ENCODE data around the gene ARF1.
"Not testable (repeated sequence)": the region's sequence is repeated elsewhere in the genome, so short reads cannot be mapped to it uniquely, and the experiment has no call there.

Gene ARF1

DNA sequence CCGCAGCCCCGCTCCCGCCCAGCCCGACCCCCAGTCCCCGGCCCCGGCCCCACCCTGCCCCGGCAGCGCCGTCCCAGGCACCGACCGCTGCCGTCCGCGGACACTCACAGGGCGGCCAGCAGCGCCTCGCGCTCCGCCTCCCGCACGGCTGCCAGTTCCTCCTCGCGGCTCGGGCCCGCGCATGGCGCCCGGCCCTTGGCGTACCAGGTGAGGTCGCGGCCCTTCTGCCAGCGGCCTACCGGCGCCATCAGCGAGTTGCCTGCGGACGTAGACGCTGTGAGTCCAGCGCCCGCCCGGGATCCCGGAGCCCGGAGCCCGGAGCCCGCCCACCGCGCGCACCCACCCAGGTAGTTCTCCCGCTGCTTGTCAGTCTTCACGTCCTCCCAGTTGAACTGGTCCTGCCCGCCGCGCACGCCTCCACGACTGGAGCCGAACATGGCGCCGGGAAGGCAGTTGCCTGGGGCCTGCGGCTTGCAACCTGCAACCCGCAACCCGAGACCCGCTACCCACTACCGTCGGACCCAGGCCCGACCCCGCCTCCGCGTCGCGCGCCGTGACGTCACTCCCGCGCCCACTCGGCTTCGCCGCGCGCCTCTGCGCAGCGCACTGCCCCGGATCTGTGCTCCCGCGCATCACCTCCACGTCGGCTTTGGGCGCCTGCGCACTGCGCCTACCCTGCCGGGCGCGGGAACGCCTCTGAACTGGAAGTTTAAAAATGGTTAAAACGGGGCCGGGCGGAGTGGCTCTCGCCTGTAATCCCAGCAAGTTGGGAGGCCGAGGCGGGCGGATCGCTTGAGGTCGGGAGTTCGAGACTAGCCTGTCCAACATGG, 20.5 kb downstream of the ARF1 start, which contains the start of gene C1orf35:
TSS of gene C1orf35 (minus strand) at position 535 of the 830 bp plus-strand sequence. CDS start at position 437, 98 bp downstream.
- H3K36me3 ChIP-seq (ENCODE audit: insufficient read depth, low read length): peaks cover 8% of the 10 kb centered on the region
- H3K4me1 ChIP-seq (ENCODE audit: insufficient read depth, low read length): no peaks in the 10 kb centered on the region
- H3K9me3 ChIP-seq (ENCODE audit: control insufficient read depth, insufficient read depth, low read length): no peaks in the 10 kb centered on the region
- H3K9ac ChIP-seq (ENCODE audit: low read depth, low read length): peak within 1 kb of the TSS; percentile 84

DNA sequence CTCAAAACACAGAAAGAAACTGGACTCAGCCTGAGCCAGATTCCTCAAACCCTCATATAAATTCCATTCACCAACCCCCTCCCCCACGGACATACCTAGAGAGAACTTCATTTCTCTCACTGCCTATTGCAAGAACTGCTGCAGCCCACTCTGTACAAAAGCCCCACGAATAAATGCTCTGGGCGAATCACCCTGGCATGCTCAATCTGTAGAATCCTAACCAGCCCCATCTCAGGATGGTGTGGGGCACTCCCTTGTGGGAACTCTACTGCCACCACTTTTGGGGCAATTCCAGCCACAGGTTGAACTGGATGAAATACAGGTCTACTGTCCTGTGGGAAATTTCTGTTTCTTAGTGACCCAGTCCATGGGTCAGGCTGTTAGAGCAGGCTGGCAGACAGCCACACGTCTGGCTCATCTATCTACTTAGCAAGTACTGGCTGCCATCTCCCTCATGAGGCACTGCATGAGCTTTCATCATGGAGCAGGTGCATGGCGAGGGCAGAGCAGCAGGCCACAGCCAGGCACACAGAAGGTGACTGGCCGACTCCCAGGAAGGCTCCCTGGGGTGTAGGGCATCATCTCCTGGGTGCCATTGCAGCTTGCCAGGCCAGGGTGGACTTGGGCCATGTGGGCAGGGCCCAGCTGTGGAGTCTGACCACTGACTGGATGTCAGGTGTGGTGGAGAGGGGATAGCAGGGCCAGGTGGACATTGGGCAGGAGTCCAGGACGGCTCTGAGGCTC, 22.2 kb downstream of the ARF1 start:
- no peak overlapping the region for H3K9ac ChIP-seq (ENCODE audit: low read depth, low read length)
- H3K9me3 ChIP-seq (ENCODE audit: control insufficient read depth, insufficient read depth, low read length): no peaks in the 10 kb centered on the region
- no peaks in the 10 kb centered on the region for H3K4me1 ChIP-seq (ENCODE audit: insufficient read depth, low read length)
- peaks cover 5% of the 10 kb centered on the region for H3K36me3 ChIP-seq (ENCODE audit: insufficient read depth, low read length)

DNA sequence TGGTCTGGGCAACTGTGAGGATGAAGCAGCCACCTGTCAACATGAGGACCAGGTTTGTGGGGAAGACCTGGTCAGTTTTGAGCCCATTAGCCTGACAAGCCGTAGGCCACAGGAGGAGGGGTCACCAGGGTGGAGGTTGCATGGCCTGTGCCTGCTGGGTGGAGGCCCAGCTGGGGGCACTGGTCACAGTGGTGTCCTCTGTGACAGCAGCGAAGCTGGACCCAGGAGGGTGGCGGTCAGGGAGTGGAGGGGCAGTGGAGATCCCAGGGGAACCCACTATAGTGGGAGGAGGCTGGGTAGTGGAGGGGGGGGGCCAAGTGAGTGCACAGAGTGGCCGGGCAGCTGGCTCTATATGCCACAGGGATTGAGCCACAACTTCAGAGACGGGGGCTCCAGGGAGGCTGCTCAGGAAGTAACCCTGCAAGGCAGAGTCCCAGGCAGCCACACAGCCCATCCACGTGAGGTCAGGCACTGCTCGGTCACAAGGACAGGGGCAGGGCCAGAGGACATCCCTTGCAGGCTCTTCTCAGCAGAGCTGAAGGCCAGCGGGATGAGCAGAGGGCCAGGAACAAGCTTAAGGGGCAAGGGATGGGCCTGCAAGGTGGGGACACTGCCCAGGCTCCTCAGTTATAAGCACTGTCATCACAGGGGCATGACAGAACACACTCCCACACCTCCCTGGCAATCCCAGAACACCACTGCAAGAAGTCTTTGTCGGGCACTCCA, 22.9 kb downstream of the ARF1 start:
- H3K9ac ChIP-seq (ENCODE audit: low read depth, low read length): no peak overlapping the region

DNA sequence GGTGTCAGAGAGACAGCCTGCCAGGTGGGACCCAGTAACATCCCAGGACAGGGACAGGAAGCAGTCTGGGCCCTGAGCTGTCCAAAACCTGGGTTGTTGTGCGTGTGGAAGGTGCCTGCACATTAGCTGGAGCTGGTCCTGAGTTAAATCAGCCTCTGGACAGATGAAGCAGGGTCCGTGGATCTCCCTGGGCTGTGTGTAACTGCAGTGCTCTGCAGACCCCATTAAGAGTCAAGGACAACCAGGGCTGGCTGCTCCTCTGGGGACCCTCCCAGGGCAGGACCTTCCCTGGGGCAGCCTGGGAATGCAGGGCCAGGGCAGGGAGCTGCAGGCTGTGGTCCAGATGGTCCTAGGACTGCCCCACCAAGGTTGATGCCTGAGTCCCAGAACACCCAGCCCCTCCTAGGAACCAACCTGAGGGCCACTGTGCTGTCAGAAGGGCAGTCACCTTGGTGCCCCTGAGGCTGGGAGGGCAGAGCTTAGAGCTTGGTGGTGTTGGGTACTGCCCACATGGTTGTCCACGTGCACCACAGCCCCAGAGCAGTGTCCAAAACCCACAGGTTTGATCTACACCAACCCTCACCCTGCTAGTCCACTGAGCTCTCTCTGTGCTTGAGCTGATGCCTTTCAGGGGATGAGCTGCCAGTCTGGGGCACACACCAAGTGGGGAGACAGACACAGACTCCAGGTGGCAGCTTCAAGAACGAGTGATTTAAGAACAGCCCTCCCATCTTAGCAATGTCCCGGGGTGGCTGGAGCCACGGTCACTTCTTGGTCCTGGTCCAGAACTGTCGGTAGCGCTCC, 23.7 kb downstream of the ARF1 start:
- H3K36me3 ChIP-seq (ENCODE audit: insufficient read depth, low read length): peaks cover 5% of the 10 kb centered on the region; the same call in 1 of the 2 replicates
- no peaks in the 10 kb centered on the region for H3K4me1 ChIP-seq (ENCODE audit: insufficient read depth, low read length)
- H3K9me3 ChIP-seq (ENCODE audit: control insufficient read depth, insufficient read depth, low read length): no peaks in the 10 kb centered on the region
- H3K9ac ChIP-seq (ENCODE audit: low read depth, low read length): no peak overlapping the region

More for the DNA sequence above, 22.9 kb downstream of the ARF1 start:
- no peaks in the 10 kb centered on the region for H3K9me3 ChIP-seq (ENCODE audit: control insufficient read depth, insufficient read depth, low read length)
- peaks cover 5% of the 10 kb centered on the region for H3K36me3 ChIP-seq (ENCODE audit: insufficient read depth, low read length)
- H3K4me1 ChIP-seq (ENCODE audit: insufficient read depth, low read length): no peaks in the 10 kb centered on the region

DNA sequence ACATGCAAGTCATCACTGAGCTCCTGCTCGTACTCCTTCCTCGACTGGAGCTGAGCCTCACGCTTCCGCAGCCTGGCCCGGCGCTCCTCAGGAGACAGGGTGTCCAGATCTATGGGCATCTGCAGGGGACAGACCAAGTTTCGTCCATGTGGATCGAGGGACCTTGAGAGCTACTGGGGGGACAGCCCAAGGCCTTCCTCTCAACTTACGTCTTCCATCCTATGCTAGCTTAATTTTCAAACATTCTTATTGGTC, 24.2 kb downstream of the ARF1 start:
- Histone ChIP-seq H3K9ac (ENCODE audit: low read depth, low read length) (no peak overlapping the region), H3K36me3 (ENCODE audit: insufficient read depth, low read length) (peaks cover 5% of the 10 kb centered on the region; the same call in 1 of the 2 replicates), H3K9me3 (ENCODE audit: control insufficient read depth, insufficient read depth, low read length) (no peaks in the 10 kb centered on the region), H3K4me1 (ENCODE audit: insufficient read depth, low read length) (no peaks in the 10 kb centered on the region)

DNA sequence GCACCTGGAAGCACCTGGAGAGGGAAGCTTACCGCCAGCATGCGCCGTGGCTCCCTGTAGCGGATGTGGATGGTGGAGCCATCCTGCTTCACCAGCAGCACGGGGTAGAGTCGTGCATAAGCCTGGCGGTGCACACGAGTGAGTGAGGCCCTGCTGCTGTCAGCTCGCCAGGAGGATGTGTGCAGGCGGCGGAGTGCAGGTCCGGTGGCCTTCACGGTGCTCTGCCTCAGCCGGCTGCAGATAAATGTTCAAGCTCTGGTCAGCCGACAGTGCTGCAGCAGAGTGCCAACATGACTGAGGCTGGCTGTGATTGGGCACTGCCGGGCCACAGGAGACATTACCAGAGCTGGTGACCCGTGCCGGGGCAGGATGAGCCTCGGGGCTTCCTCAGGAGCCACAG, 25.1 kb downstream of the ARF1 start:
- Histone ChIP-seq H3K9me3 (ENCODE audit: control insufficient read depth, insufficient read depth, low read length) (no peaks in the 10 kb centered on the region), H3K36me3 (ENCODE audit: insufficient read depth, low read length) (peaks cover 5% of the 10 kb centered on the region; the same call in 1 of the 2 replicates), H3K9ac (ENCODE audit: low read depth, low read length) (no peak overlapping the region), H3K4me1 (ENCODE audit: insufficient read depth, low read length) (no peaks in the 10 kb centered on the region)

DNA sequence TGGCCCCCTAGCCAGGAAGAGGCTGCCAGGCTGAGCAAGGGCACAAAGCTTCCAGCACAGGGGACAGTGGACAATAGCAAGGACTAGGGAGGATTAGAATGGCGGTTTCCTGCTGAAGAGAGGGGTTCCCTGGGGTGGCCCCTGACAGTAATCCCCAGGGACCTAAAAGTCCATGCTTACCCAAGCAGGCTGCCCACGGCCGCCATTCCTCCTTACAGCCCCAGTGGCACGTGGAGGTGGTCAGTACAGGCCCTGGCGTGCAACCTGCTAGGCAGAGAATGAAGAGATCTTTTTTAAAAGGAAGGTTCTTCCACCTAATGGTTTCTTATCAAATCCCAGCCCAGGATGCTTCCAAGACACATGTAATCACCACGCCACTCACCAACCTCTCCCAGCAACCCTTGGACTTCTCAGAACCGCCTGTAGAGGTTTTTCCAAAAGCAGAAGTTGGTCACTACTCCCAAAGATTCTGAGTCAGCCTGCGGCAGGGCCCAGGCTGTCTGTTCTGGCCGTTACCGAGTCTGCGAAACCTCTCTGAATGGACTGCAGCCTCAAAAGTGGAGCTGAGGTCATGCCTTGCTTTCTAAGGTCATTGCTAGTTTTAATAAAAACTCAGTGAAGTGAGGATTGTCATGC, 25.7 kb downstream of the ARF1 start:
- Histone ChIP-seq H3K9me3 (ENCODE audit: control insufficient read depth, insufficient read depth, low read length) (no peaks in the 10 kb centered on the region), H3K36me3 (ENCODE audit: insufficient read depth, low read length) (peaks cover 5% of the 10 kb centered on the region), H3K4me1 (ENCODE audit: insufficient read depth, low read length) (no peaks in the 10 kb centered on the region), H3K9ac (ENCODE audit: low read depth, low read length) (peak overlapping the region; percentile 82; the same call in 1 of the 2 replicates)

DNA sequence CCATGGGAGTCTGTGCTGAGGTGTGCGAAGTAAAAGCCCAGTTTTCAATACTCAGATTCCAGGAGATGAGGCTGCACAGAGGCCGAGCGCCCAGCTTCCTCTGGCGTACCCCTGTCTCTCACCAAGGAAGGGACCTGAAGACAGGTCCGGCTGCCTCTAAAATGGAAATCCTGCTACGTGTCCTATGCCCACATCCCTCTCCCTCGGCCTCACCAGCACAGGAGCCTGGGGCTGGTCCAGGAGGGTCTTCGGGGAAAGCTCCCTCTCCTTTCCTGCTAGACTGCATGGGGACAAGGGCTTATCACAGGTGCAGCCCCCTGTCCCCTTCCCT, 26.2 kb downstream of the ARF1 start:
- peaks cover 5% of the 10 kb centered on the region for H3K36me3 ChIP-seq (ENCODE audit: insufficient read depth, low read length)
- H3K4me1 ChIP-seq (ENCODE audit: insufficient read depth, low read length): no peaks in the 10 kb centered on the region
- H3K9ac ChIP-seq (ENCODE audit: low read depth, low read length): peak overlapping the region; percentile 82
- no peaks in the 10 kb centered on the region for H3K9me3 ChIP-seq (ENCODE audit: control insufficient read depth, insufficient read depth, low read length)

DNA sequence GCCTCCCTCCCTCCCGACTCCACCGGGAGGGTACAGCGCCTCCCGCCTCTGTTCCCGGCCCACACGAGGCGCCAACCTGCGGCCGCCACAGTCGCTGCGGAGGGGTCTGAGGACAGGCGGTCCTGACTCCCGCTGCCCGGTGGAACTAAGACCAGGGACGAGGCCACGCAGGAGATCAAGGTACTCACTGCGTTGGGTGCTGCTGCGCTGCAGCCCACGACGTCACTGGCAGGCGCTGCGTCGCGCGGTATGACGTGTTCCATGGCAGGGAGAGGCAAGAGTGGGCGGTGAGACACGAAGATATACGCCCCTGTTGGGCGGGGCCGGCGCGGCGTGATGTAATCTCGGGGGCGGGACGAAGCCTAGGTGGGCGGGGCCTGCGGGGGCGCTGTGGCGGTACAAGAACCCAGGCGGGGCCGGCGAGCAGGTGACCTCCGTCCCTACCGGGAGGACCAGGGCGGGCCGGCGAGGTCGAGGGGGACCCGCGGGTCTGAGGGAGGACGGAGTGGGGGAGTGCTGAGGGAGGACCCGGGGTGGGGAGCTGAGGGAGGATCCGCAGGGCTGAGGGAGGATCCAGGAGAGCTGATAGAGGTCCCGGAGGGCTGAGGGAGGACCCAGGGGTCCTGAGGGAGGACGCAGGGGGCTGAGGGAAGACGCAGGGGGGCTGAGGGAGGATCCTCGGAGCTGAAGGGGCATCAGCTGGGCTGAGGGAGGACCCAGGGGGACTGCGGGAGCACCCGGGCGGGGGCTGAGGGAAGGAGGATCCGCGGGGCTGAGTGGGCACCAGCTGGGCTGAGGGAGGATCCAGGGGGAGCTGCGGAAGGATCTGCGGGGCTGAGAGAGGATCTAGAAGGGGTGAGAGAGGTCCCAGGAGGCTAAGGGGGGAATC, 26.8 kb downstream of the ARF1 start, which contains the start of gene MRPL55:
TSS of gene MRPL55 (minus strand) at position 227 of the 889 bp plus-strand sequence. CDS start 1,039 bp downstream, outside the sequence.
- no peaks in the 10 kb centered on the region for H3K4me1 ChIP-seq (ENCODE audit: insufficient read depth, low read length)
- H3K36me3 ChIP-seq (ENCODE audit: insufficient read depth, low read length): peaks cover 5% of the 10 kb centered on the region
- no peaks in the 10 kb centered on the region for H3K9me3 ChIP-seq (ENCODE audit: control insufficient read depth, insufficient read depth, low read length)
- peak within 1 kb of the TSS; percentile 82 for H3K9ac ChIP-seq (ENCODE audit: low read depth, low read length)

DNA sequence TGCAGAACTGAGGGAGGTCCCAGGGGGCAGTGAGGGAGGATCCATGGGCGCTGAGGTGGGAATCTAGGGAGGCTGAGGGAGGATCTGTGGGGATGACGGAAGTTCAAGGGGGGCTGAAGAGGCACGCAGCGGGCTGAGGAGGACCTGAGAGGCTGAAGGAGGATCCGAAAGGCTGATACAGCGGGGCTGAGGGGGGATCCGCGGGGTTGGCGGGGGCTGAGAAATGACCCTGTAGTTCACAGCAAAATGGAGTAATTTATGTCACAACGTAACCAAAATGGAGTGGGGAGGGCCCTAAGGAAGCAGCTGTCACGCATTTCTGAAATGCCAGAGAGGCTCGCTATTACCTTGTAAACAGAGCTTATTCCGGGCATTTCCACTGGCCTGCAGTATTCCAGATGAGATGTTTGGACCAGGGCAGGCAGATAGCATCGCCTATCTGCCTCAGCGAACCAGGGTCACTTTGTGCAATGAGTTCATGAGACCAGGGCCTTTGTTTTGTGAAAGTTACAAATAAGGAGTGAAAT, 27.5 kb downstream of the ARF1 start:
- peaks cover 5% of the 10 kb centered on the region for H3K36me3 ChIP-seq (ENCODE audit: insufficient read depth, low read length)
- peak overlapping the region; percentile 82 for H3K9ac ChIP-seq (ENCODE audit: low read depth, low read length)
- H3K9me3 ChIP-seq (ENCODE audit: control insufficient read depth, insufficient read depth, low read length): no peaks in the 10 kb centered on the region
- H3K4me1 ChIP-seq (ENCODE audit: insufficient read depth, low read length): no peaks in the 10 kb centered on the region

DNA sequence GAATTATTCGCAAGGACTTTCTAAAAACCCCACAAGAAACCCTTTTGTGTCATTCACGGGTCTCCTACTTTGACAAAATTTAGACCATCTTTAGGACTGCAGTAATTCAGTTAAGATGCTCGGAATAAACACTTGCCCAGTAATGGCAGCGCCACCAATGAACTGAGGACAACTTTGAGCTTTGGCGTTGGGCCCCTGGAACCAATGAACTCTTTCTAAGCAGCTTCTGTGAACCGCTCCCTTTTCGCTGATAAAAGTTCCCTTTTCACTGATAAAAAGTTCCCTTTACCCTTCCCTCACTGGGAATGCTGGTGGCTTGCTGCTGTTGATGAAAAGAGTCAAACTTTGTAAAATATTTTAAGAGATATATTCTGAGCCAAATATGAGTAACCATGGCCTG, 28.0 kb downstream of the ARF1 start:
- H3K36me3 ChIP-seq (ENCODE audit: insufficient read depth, low read length): peaks cover 5% of the 10 kb centered on the region
- H3K4me1 ChIP-seq (ENCODE audit: insufficient read depth, low read length): no peaks in the 10 kb centered on the region
- H3K9me3 ChIP-seq (ENCODE audit: control insufficient read depth, insufficient read depth, low read length): no peaks in the 10 kb centered on the region
- no peak overlapping the region for H3K9ac ChIP-seq (ENCODE audit: low read depth, low read length)

DNA sequence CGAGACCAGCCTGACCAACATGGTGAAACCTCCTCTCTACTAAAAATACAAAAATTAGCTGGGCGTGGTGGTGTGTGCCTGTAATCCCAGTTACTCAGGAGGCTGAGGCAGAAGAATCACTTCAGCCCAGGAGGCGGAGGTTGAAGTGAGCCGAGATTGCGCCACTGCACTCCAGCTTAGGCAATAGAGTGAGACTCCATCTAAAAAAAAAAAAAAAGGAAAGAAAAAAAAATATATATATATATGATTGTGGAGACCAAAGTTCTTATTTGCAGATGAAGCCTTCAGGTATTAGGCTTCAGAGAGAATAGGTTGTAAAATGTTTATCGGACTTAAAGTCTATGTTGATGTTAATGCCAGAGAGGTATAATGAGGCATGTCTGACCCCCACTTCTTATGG, 28.8 kb downstream of the ARF1 start:
- H3K36me3 ChIP-seq (ENCODE audit: insufficient read depth, low read length); H3K4me1 ChIP-seq (ENCODE audit: insufficient read depth, low read length); H3K9ac ChIP-seq (ENCODE audit: low read depth, low read length); H3K9me3 ChIP-seq (ENCODE audit: control insufficient read depth, insufficient read depth, low read length): not testable (repeated sequence)

DNA sequence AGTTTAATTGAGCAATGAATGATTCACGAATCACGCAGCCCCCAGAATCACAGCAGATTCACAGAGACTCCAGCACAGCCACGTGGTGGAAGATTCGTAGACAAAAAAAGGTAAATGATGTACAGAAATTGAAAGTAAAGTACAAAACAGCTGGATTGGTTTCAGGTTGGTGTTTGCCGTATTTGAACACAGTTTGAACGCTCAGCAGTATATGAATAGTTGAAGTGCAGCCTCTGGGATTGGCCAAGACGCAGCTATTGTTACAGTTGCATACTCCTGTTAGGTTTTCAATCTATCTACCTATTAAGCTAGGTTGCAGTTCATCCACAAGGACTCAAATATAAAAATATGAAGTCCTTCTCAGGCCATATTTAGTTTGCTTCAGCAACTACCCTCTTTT, 29.7 kb downstream of the ARF1 start:
- peaks cover 4% of the 10 kb centered on the region; the same call in 1 of the 2 replicates for H3K9me3 ChIP-seq (ENCODE audit: control insufficient read depth, insufficient read depth, low read length)
- H3K36me3 ChIP-seq (ENCODE audit: insufficient read depth, low read length): no peaks in the 10 kb centered on the region; the same call in 1 of the 2 replicates
- no peaks in the 10 kb centered on the region for H3K4me1 ChIP-seq (ENCODE audit: insufficient read depth, low read length)
- no peak overlapping the region for H3K9ac ChIP-seq (ENCODE audit: low read depth, low read length)
